ENCODE measurements around the gene ST6GALNAC5.
A peak's percentile ranks its signal among the peaks of the same experiment; 100 is the strongest.
"Not testable (repeated sequence)": the region's sequence is repeated elsewhere in the genome, so short reads cannot be mapped to it uniquely, and the experiment has no call there.

Gene ST6GALNAC5

GRCh38 chr1:76872944-76873343 is 5.7 kb downstream of the ST6GALNAC5 start:
- TF ChIP-seq CTCF (IDR thresholded peaks at IDR 0.05; ENCODE audit: low read length, missing control alignments): no peak
- no peak overlapping the region for H3K4me3 ChIP-seq (replicated peaks; ENCODE audit: low read depth, low read length)
- DNase-seq (ENCODE audit: low read depth): no peak

- no peak for DNase-seq (ENCODE audit: low read depth)
- H3K4me3 ChIP-seq (replicated peaks; ENCODE audit: low read depth, low read length): no peak overlapping the region
These were observed 9.5 kb downstream of the ST6GALNAC5 start for GRCh38 chr1:76876655-76877395.

GRCh38 chr1:76879014-76879413 is 11.7 kb downstream of the ST6GALNAC5 start:
- DNase-seq (ENCODE audit: low read depth); H3K4me3 ChIP-seq (replicated peaks; ENCODE audit: low read depth, low read length): not testable (repeated sequence)

More at GRCh38 chr1:76876655-76877395, 9.5 kb downstream of the ST6GALNAC5 start:
- TF ChIP-seq CTCF (IDR thresholded peaks at IDR 0.05; ENCODE audit: low read length, missing control alignments): no peak

- no peak overlapping the region for H3K4me3 ChIP-seq (replicated peaks; ENCODE audit: low read depth, low read length)
- no peak for DNase-seq (ENCODE audit: low read depth)
- TF ChIP-seq CTCF (IDR thresholded peaks at IDR 0.05; ENCODE audit: low read length, missing control alignments): no peak
These were observed 14.5 kb downstream of the ST6GALNAC5 start for GRCh38 chr1:76881762-76882161.

- TF ChIP-seq CTCF (IDR thresholded peaks at IDR 0.05; ENCODE audit: low read length, missing control alignments): no peak
- no peak overlapping the region for H3K4me3 ChIP-seq (replicated peaks; ENCODE audit: low read depth, low read length)
- no peak for DNase-seq (ENCODE audit: low read depth)
These were observed 24.8 kb downstream of the ST6GALNAC5 start for GRCh38 chr1:76891931-76892622.

DNA sequence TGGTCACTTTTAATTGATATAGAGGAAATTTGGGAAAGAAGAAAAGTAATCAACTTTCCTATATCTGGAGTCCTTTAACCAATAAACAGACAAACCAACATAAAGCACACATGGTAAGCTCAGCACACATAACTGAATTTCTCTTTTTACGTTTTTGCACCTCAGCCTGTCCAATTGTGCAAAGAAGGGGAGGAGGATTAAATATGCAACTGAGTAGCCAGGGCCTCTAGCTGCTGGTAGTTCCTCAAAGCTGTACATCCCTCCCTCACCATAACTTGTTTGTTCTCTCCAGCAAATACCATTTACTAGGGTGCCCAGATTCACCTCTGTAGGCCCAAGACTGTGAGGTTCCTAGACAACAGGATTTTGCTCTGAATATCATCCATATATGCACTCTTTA is 25.4 kb downstream of the ST6GALNAC5 start:
- TF ChIP-seq CTCF (IDR thresholded peaks at IDR 0.05; ENCODE audit: low read length, missing control alignments): no peak
- DNase-seq (ENCODE audit: low read depth): no peak

GRCh38 chr1:76901158-76901767 is 34.0 kb downstream of the ST6GALNAC5 start:
- H3K4me3 ChIP-seq (replicated peaks; ENCODE audit: low read depth, low read length): no peak overlapping the region
- TF ChIP-seq CTCF (IDR thresholded peaks at IDR 0.05; ENCODE audit: low read length, missing control alignments): peak; percentile 93
- peak; percentile 68 for DNase-seq (ENCODE audit: low read depth)

More for the DNA sequence above, 25.4 kb downstream of the ST6GALNAC5 start:
- H3K4me3 ChIP-seq (replicated peaks; ENCODE audit: low read depth, low read length): no peak overlapping the region

Measured in fibroblast of pulmonary artery (primary cell).